NCI-H2196 treated with DMSO at 0.1 percent for 48 hours (cell line): ENCODE data around the gene PCGF2.

Experiments
- DNase-seq: peaks from one replicate; lab custom pipeline; 2025; ENCODE audit not compliant: unreplicated experiment; lab: John Stamatoyannopoulos, UW

The PCGF2 gene

GRCh38 chr17:38738007-38738662 is 10.0 kb downstream of the PCGF2 start:
- no peak for DNase-seq

GRCh38 chr17:38735161-38735997 is 12.8 kb downstream of the PCGF2 start:
- no peak for DNase-seq

GRCh38 chr17:38733982-38734973 is 13.9 kb downstream of the PCGF2 start:
- no peak for DNase-seq

- DNase-seq: no peak
Measured at GRCh38 chr17:38733282-38733981, 14.7 kb downstream of the PCGF2 start.

GRCh38 chr17:38732376-38733281 is 15.5 kb downstream of the PCGF2 start:
- no peak for DNase-seq

GRCh38 chr17:38731526-38732294 is 16.4 kb downstream of the PCGF2 start:
- DNase-seq: no peak

- peak; percentile 55 for DNase-seq
Measured at GRCh38 chr17:38730526-38731379, 17.4 kb downstream of the PCGF2 start.

- DNase-seq: peak; percentile 33
Measured at GRCh38 chr17:38729886-38730525, 18.1 kb downstream of the PCGF2 start, which contains the start of gene CISD3. Gene CISD3, plus strand, starts transcription at chr17:38730341. Its CDS starts 18 bp downstream, at chr17:38730359.

- no peak for DNase-seq
Measured at GRCh38 chr17:38729368-38729885, 18.7 kb downstream of the PCGF2 start.

- DNase-seq: no peak
Measured at GRCh38 chr17:38728290-38728831, 19.8 kb downstream of the PCGF2 start.

GRCh38 chr17:38727736-38728135 is 20.4 kb downstream of the PCGF2 start:
- DNase-seq: no peak

- peak; percentile 13 for DNase-seq
Measured at GRCh38 chr17:38726145-38726544, 22.0 kb downstream of the PCGF2 start.

- peak; percentile 23 for DNase-seq
Measured at GRCh38 chr17:38725066-38725465, 23.1 kb downstream of the PCGF2 start.

GRCh38 chr17:38724337-38724988 is 23.7 kb downstream of the PCGF2 start:
- peak; percentile 54 for DNase-seq

GRCh38 chr17:38721802-38722201 is 26.3 kb downstream of the PCGF2 start:
- DNase-seq: no peak

- DNase-seq: no peak
Measured at GRCh38 chr17:38720941-38721340, 27.2 kb downstream of the PCGF2 start.
